ENCODE results near the gene KIF20B. TPM values are rescaled to one million over a fixed set of nuclear protein-coding genes. Genes with fewer than 3 reads are reported as not detected.

KIF20B gene
- total and polyA plus RNA-seq, 2 of the 8 experiments (the other 6 are each of a cell fraction or from before 2014, with no cell fraction given): 4.5 to 72.0 TPM

DNA sequence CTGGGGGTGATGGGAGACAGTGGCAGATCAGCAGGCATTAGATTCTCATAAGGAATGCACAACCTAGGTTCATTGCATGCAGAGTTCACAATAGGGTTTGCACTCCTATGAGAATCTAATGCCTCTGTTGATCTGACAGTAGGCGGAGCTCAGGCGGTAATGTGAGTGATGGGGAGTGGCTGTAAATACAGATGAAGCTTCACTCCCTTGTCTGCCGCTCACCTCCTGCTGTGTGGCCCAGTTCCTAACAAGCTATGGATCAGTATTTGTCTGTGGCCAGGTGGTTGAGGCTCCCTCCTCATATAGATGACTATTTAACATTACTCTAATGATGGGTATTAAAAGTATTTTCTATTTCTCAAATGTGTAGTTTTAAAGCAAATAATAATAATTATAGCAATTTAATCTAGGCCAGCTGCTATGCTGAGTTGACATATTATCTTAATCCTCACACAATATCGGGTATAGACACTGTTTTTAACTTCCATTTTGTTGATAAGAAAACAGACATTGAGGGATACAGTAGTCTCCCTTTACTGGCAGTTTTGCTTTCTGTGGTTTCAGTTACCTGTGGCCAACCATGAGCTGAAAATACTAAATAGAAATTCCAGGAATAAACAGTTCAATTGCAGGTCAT is 39.9 kb downstream of the KIF20B start:
- peaks cover 8 to 60% (median 28%) of the 10 kb centered on the region in 4 experiments for H3K36me3 ChIP-seq (ENCODE audit: control insufficient read depth in 2 of 4, insufficient read depth in 4 of 4, low read length in 3 of 4)
- no peak overlapping the region for H3K23ac ChIP-seq (ENCODE audit: insufficient read length)
- H3K79me2 ChIP-seq (ENCODE audit: control insufficient read depth in 1 of 2, insufficient read depth in 2 of 2, low read length in 2 of 2): no peaks in the 10 kb centered on the region; a peak in 1 of 4 replicates
- no peak overlapping the region for H2AFZ ChIP-seq (ENCODE audit: low read length)
- TF ChIP-seq YY1 (IDR thresholded peaks at IDR 0.05; ENCODE audit: low read depth, low read length) (no peak), E2F6 (IDR thresholded peaks at IDR 0.05) (no peak), CHD1 (IDR thresholded peaks at IDR 0.05; ENCODE audit: low read depth, low read length) (no peak), SP1 (IDR thresholded peaks at IDR 0.05; ENCODE audit: low read depth, low read length) (no peak)
- no peaks in the 10 kb centered on the region for H3K79me1 ChIP-seq (ENCODE audit: low read depth, low read length)
- H3K4me3 ChIP-seq (ENCODE audit: extremely low read depth in 1 of 4, insufficient read depth in 2 of 4, low read depth in 3 of 4, low read length in 4 of 4): no peak overlapping the region
- H2BK5ac ChIP-seq (ENCODE audit: low read depth, low read length): no peak overlapping the region
- H3K4ac ChIP-seq (replicated peaks; ENCODE audit: insufficient read length, low read depth, low read length): no peak overlapping the region
- ChIA-PET POLR2A (ENCODE audit: partially characterized antibody) (interaction anchor here (0.8 to 1.1 kb wide), 4 partner anchors 9 to 17 kb away, joined by 3 to 4 read pairs (median 4); no protein-coding TSS in a partner anchor), CTCF (ENCODE audit: partially characterized antibody) (interaction anchor here (1.0 to 1.1 kb wide), 3 partner anchors 8 to 397 kb away, joined by 3 to 4 read pairs (median 3); no protein-coding TSS in a partner anchor)
- H3K9ac ChIP-seq (replicated peaks in 1 of 4; ENCODE audit: extremely low read depth in 1 of 4, low read depth in 3 of 4, low read length in 3 of 4): no peak overlapping the region
- DNase-seq (ENCODE audit: low read depth in 1 of 2, low spot score in 2 of 2) (no peak), FAIRE-seq (no peak)
- H2BK15ac ChIP-seq (ENCODE audit: low read length): no peak overlapping the region
- H2BK120ac ChIP-seq (replicated peaks; ENCODE audit: low read depth, low read length): no peak overlapping the region
- H2BK12ac ChIP-seq (ENCODE audit: low read depth, low read length): no peak overlapping the region
- H4K91ac ChIP-seq (replicated peaks; ENCODE audit: insufficient read length, low read length): no peak overlapping the region
- no peak overlapping the region for H2AK5ac ChIP-seq (ENCODE audit: low read depth, low read length)
- H2BK20ac ChIP-seq (ENCODE audit: low read length): no peak overlapping the region
- H3K14ac ChIP-seq (ENCODE audit: insufficient read length): no peak overlapping the region
- no peaks in the 10 kb centered on the region for H3K23me2 ChIP-seq (ENCODE audit: low read depth, low read length)
- no peak overlapping the region for H3K27ac ChIP-seq (ENCODE audit: low read depth, low read length)
- H4K20me1 ChIP-seq (replicated peaks in 1 of 2; ENCODE audit: control insufficient read depth in 1 of 2, insufficient read depth in 2 of 2, low read length in 2 of 2): peaks cover 1 to 4% of the 10 kb centered on the region in 2 experiments
- H3K27me3 ChIP-seq (replicated peaks in 1 of 4; ENCODE audit: control insufficient read depth in 3 of 4, extremely low read depth in 1 of 4, insufficient read depth in 3 of 4, low read length in 3 of 4): no peaks in the 10 kb centered on the region
- no peak overlapping the region for H4K5ac ChIP-seq (ENCODE audit: insufficient read length, low read depth, low read length)
- H3K9me3 ChIP-seq (ENCODE audit: insufficient read depth in 2 of 2, low read depth in 1 of 2, low read length in 1 of 2): no peaks in the 10 kb centered on the region
- no peak overlapping the region for H3K56ac ChIP-seq (replicated peaks; ENCODE audit: insufficient read length, low read depth, low read length)
- no peaks in the 10 kb centered on the region for H3K4me1 ChIP-seq (replicated peaks in 1 of 4; ENCODE audit: control insufficient read depth in 3 of 4, insufficient read depth in 4 of 4, low read length in 3 of 4)
- H4K8ac ChIP-seq (ENCODE audit: extremely low read depth, insufficient read depth, low read length): no peak overlapping the region
- no peak overlapping the region for H3K4me2 ChIP-seq (ENCODE audit: insufficient read depth in 1 of 2, low read depth in 2 of 2, low read length in 2 of 2)
- 90% methylated on average over 4 of the region's 4 CpGs; no CpG with 5 or more reads in 1 of the 2 experiments for WGBS, 2 experiments (ENCODE audit: extremely low coverage in 1 of 2, insufficient coverage in 1 of 2, insufficient read length in 1 of 2, insufficient replicate concordance in 2 of 2, low coverage in 1 of 2, low lambda C conversion rate in 2 of 2, missing lambda C conversion rate in 1 of 2)
- no peak overlapping the region for H3K18ac ChIP-seq (ENCODE audit: extremely low read depth, low read length)
